Natural killer cell (primary cell): ENCODE results near the gene GGNBP2. TPM values are rescaled to one million over a fixed set of nuclear protein-coding genes. Genes with fewer than 3 reads are reported as not detected.

Experiments used
- ATAC-seq, 3 donors: fragments of 150-1000 bp in 2 of 3; fragments of 200-7000 bp in 1 of 3; cut with Tn5 transposase; 1 replicate in 1 of 3; 2 replicates in 2 of 3; pipeline ENCODE4 v1.10.0; 2021; ENCODE audit warnings: mild to moderate bottlenecking in 2 of 3, moderate library complexity in 2 of 3
- DNase-seq, 2 donors: peaks; one replicate each; pipeline versions ENCODE4 v3.0.0 to v3.0.0-alpha.2; 2013 to 2021; ENCODE audit warnings: mixed read lengths in 1 of 2
- H3K27ac ChIP-seq: one replicate; pipeline ENCODE4 v1.5.1; 2013; ENCODE audit warnings: mild to moderate bottlenecking, low read length
- H3K27me3 ChIP-seq: one replicate; pipeline ENCODE4 v1.6.1; 2013; ENCODE audit warnings: low read length; ENCODE audit not compliant: control insufficient read depth, insufficient read depth
- H3K36me3 ChIP-seq: one replicate; pipeline ENCODE4 v1.6.1; 2013; ENCODE audit warnings: low read length; ENCODE audit not compliant: control insufficient read depth, insufficient read depth
- H3K4me1 ChIP-seq: one replicate; pipeline ENCODE4 v1.6.1; 2013; ENCODE audit warnings: low read length; ENCODE audit not compliant: control insufficient read depth, insufficient read depth
- H3K4me3 ChIP-seq: one replicate; pipeline ENCODE4 v1.5.1; 2013; ENCODE audit warnings: low read length
- H3K9me3 ChIP-seq: one replicate; pipeline ENCODE4 v1.6.1; 2013; ENCODE audit warnings: low read length; ENCODE audit not compliant: control insufficient read depth, insufficient read depth
- H3K27ac Mint-ChIP-seq, 2 donors: one replicate each; pipeline ENCODE4 v1.8.0; 2022; ENCODE audit warnings: mild to moderate bottlenecking in 2 of 2, mixed read lengths in 2 of 2, moderate library complexity in 1 of 2
- H3K27me3 Mint-ChIP-seq, 2 donors: one replicate each; pipeline ENCODE4 v1.8.0; 2022; ENCODE audit warnings: low read depth in 2 of 2, mixed read lengths in 2 of 2
- H3K36me3 Mint-ChIP-seq: one replicate; pipeline ENCODE4 v1.8.0; 2022; ENCODE audit warnings: mixed read lengths
- H3K4me1 Mint-ChIP-seq, 2 donors: one replicate each; pipeline ENCODE4 v1.8.0; 2022; ENCODE audit warnings: mixed read lengths in 2 of 2
- H3K4me3 Mint-ChIP-seq: one replicate; pipeline ENCODE4 v1.8.0; 2022; ENCODE audit warnings: mild to moderate bottlenecking, moderate library complexity, mixed read lengths
- H3K9me3 Mint-ChIP-seq, 2 donors: one replicate each; pipeline ENCODE4 v1.8.0; 2022; ENCODE audit warnings: mixed read lengths in 2 of 2
- WGBS: methylation state at CpG from one replicate; pipeline ENCODE4 v1.1.7; 2013; ENCODE audit warnings: missing lambda C conversion rate; ENCODE audit not compliant: insufficient coverage; 5-methylcytosine and 5-hydroxymethylcytosine counted together
- intact Hi-C: fragments of 100-400 bp; cut with micrococcal nuclease; formaldehyde crosslinking; loops from one replicate; pipeline ENCODE4 v1.14.2; 2022
- total RNA-seq, 4 donors: library from RNA; stranded (reverse); fragments of 120-200 nt in 1 of 4; gene quantifications; one replicate each; pipeline versions ENCODE4 v1.2.3 to v1.2.4, GENCODE V29; 2013 to 2022
- TF ChIP-seq, protein P1 (sequence below): fragments of 200-600 bp; IDR thresholded peaks from one replicate; pipeline ENCODE4 v1.8.0; 2022; ENCODE audit warnings: antibody characterized with exemption

GGNBP2 gene
- total RNA-seq, 3 donors from 2014 or later (not counting 1 experiment from before 2014, with no cell fraction given) = 183 to 233 (median 197) TPM

DNA sequence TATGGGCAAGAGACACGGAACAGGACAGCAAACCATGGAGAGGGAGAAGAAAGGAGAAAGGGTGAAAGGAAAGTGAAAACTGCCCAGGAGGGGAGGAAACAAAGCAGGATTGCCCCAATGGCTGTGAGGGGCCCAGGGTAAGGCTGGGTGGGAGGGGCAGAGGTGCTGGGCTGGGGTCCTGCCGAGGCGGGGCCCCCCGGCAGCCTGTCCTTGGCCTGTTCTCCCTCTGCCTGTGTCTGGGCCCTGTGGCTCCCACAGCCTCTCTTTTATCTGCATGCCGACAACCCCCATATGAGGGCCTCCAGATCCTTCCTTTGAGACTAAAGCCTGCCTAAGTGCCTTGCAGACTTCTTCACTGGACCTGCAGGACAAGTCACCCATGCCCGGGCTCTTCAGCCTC lies 42.8 kb upstream of the GGNBP2 start:
- TF ChIP-seq, protein P1, sequence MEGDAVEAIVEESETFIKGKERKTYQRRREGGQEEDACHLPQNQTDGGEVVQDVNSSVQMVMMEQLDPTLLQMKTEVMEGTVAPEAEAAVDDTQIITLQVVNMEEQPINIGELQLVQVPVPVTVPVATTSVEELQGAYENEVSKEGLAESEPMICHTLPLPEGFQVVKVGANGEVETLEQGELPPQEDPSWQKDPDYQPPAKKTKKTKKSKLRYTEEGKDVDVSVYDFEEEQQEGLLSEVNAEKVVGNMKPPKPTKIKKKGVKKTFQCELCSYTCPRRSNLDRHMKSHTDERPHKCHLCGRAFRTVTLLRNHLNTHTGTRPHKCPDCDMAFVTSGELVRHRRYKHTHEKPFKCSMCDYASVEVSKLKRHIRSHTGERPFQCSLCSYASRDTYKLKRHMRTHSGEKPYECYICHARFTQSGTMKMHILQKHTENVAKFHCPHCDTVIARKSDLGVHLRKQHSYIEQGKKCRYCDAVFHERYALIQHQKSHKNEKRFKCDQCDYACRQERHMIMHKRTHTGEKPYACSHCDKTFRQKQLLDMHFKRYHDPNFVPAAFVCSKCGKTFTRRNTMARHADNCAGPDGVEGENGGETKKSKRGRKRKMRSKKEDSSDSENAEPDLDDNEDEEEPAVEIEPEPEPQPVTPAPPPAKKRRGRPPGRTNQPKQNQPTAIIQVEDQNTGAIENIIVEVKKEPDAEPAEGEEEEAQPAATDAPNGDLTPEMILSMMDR = no peak
- no peaks in the 10 kb centered on the region for H3K9me3 ChIP-seq
- no peak for ATAC-seq
- DNase-seq = no peak
- peaks cover 31% of the 10 kb centered on the region for H3K36me3 ChIP-seq
- intact Hi-C loops = no loop called here
- no peaks in the 10 kb centered on the region for H3K27me3 ChIP-seq
- Mint-ChIP-seq H3K4me1 (peaks cover 0 to 4% of the 10 kb centered on the region in 2 donors), H3K36me3 (no peaks in the 10 kb centered on the region), H3K27ac (no peak overlapping the region), H3K4me3 (no peak overlapping the region), H3K9me3 (no peaks in the 10 kb centered on the region), H3K27me3 (no peaks in the 10 kb centered on the region)
- 98% methylated on average over 6 of the region's 6 CpGs for WGBS
- H3K4me1 ChIP-seq = no peaks in the 10 kb centered on the region
- no peak overlapping the region for H3K27ac ChIP-seq
- no peak overlapping the region for H3K4me3 ChIP-seq

DNA sequence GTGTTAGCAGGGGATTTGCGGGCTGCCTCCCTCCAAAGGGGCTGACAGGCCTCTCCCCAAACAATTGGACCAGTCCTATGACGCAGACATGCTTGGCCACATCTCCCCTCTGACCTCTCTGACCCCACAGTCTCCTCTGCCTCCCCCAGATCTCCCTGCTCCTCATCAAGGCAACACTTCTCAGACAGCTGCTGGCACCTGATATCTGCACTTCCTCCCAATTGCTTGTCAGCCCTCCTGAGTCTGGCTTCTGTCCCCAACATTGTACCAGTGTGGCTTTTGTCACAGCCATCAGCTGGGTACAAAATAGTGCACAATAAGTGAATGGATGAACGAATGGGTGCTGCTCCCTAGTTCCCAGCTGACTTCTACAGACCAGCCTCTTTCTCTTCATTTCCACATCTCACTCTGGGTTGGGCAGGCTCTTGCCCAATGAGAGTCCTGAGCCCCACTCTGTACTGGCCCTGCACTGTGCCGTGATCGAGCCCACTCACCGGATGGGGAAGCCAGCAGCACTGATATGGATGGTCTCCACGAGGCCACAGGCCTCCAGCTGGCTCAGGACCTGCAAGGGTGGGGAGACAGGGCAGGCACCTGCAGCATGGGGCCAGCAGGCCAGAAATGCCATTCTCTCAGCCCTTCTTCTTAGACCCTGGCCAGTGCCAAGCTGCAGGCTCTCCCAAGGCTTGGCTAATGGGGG lies 41.1 kb upstream of the GGNBP2 start:
- Histone ChIP-seq H3K36me3 (peaks cover 22% of the 10 kb centered on the region), H3K27me3 (no peaks in the 10 kb centered on the region), H3K9me3 (no peaks in the 10 kb centered on the region), H3K4me1 (no peaks in the 10 kb centered on the region), H3K4me3 (no peak overlapping the region), H3K27ac (no peak overlapping the region)
- peaks cover 0 to 4% of the 10 kb centered on the region in 2 donors for H3K4me1 Mint-ChIP-seq
- no peaks in the 10 kb centered on the region for H3K36me3 Mint-ChIP-seq
- no peak overlapping the region for H3K4me3 Mint-ChIP-seq
- intact Hi-C loops = no loop called here
- no peak for DNase-seq
- no peak for ATAC-seq
- H3K27me3 Mint-ChIP-seq = no peaks in the 10 kb centered on the region
- 98% methylated on average over 7 of the region's 7 CpGs for WGBS
- TF ChIP-seq, protein P1 = no peak
- no peaks in the 10 kb centered on the region for H3K9me3 Mint-ChIP-seq
- no peak overlapping the region for H3K27ac Mint-ChIP-seq

DNA sequence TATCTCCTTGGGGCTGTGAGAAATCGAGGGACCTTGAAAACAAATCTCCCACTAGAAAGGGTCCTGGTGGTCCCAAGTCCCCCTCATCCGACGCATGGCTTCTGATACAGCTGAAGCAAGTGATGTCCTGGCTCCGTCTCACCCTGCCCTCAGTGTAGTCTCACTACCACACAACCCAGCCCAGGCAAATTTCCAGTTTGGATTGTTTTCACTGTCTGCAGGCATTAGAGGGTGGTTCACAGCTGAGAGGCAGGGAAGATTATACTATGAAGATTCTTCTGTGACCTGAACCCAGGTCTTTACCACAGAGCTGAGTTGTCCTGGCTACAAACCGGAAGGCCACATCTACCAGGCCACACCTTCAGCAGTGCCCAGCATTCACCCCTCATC lies 40.6 kb upstream of the GGNBP2 start:
- intact Hi-C loops = no loop called here
- TF ChIP-seq, protein P1 = no peak
- DNase-seq (no peak), ATAC-seq (no peak)
- Mint-ChIP-seq H3K9me3 (no peaks in the 10 kb centered on the region), H3K27ac (no peak overlapping the region), H3K36me3 (no peaks in the 10 kb centered on the region), H3K4me3 (no peak overlapping the region), H3K4me1 (peaks cover 0 to 4% of the 10 kb centered on the region in 2 donors), H3K27me3 (no peaks in the 10 kb centered on the region)
- Histone ChIP-seq H3K9me3 (no peaks in the 10 kb centered on the region), H3K4me1 (no peaks in the 10 kb centered on the region), H3K27ac (no peak overlapping the region), H3K4me3 (no peak overlapping the region), H3K36me3 (peaks cover 17% of the 10 kb centered on the region), H3K27me3 (no peaks in the 10 kb centered on the region)
- WGBS = 98% methylated on average over 5 of the region's 5 CpGs

DNA sequence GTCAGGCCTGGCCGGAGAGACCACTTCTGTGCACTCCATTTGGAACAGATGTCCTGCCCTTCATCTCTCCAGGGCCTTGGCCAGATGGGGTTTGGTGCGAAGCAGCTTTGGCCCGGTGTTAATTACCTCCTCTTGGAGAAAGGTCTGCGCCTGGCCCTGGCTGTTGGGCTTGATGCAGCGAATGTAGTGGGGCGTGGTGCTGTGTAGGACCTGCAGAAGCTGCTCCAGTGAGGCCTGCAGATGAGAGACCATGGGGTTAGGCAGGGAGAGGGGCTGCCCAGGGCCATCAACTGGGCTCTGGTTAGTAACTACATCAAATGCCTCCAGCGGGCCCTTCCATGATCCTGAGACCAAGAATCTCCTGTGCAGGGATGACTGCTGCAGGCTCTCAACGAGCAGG lies 39.5 kb upstream of the GGNBP2 start:
- H3K27me3 Mint-ChIP-seq = no peaks in the 10 kb centered on the region
- H3K36me3 ChIP-seq = peaks cover 17% of the 10 kb centered on the region
- intact Hi-C loops = no loop called here

More for the DNA sequence above, 39.5 kb upstream of the GGNBP2 start:
- Histone ChIP-seq H3K27me3 (no peaks in the 10 kb centered on the region), H3K27ac (no peak overlapping the region), H3K4me3 (no peak overlapping the region), H3K9me3 (no peaks in the 10 kb centered on the region), H3K4me1 (no peaks in the 10 kb centered on the region)
- ATAC-seq (no peak), DNase-seq (no peak)
- H3K9me3 Mint-ChIP-seq = no peaks in the 10 kb centered on the region
- H3K36me3 Mint-ChIP-seq = no peaks in the 10 kb centered on the region
- H3K4me1 Mint-ChIP-seq = peaks cover 0 to 4% of the 10 kb centered on the region in 2 donors
- TF ChIP-seq, protein P1 = no peak
- H3K27ac Mint-ChIP-seq = no peak overlapping the region
- WGBS = 97% methylated on average over 8 of the region's 8 CpGs
- H3K4me3 Mint-ChIP-seq = no peak overlapping the region
